HG03442 (cell line): Measurements from ENCODE around the gene ANKS6.
A peak's percentile ranks its signal among the peaks of the same experiment; 100 is the strongest.

Experiments used
- ATAC-seq: cut with Tn5 transposase; IDR thresholded peaks from one replicate; pipeline ENCODE4 v1.9.1; 2021; ENCODE audit warnings: mild to moderate bottlenecking, moderate library complexity; ENCODE audit not compliant: unreplicated experiment

ANKS6 gene

DNA sequence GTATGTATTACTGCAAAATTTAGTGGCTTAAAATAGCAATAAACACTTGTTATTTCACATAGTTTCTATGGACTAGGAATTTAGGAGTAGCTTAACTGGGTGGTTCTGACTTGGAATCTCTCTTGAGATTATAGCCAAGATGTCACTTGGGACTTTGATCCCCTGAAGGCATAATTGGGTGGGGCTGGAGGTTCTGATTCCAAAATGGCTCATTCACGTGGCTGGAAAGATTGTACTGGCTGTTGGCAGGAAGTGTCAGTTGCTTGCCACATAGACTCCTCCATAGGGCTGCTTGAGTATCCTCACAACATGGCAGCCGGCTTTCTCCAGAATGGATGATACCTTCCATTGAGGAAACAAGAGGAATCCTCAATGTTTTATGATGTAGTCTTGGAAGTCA lies 22.4 kb upstream of the ANKS6 start:
- ATAC-seq = no peak

- ATAC-seq = no peak
Observed at GRCh38 chr9:98815391-98815951, 19.1 kb upstream of the ANKS6 start.

DNA sequence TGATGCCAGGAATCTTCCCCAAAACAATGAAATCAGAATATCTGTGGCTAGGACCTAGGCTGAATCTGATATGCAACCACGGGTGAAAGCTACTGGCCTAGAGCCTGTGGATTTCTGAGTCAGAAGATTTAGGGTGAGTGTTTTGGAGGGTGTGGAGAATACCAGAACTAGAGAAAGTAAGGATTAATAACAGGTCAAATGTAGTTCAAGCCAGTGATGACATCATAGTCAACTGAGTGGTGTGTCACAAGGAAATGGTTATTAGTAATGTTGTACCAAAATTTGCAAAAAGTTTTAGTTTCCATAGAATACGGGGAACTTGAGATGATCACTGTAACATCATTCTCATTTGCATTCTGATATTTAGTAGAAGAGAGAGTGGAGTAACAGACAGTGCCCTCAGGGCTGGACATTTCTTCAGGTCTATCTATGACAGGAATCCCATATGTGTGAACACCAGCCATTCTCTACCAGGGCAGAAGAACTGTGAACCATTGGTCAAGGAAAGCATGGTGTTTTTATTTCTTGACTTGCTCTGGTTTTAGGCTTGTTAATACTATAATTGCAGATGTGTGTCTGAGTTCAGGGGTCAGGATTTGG lies 14.8 kb upstream of the ANKS6 start:
- ATAC-seq = no peak

- ATAC-seq = no peak
Observed at GRCh38 chr9:98810102-98810842, 13.9 kb upstream of the ANKS6 start.

DNA sequence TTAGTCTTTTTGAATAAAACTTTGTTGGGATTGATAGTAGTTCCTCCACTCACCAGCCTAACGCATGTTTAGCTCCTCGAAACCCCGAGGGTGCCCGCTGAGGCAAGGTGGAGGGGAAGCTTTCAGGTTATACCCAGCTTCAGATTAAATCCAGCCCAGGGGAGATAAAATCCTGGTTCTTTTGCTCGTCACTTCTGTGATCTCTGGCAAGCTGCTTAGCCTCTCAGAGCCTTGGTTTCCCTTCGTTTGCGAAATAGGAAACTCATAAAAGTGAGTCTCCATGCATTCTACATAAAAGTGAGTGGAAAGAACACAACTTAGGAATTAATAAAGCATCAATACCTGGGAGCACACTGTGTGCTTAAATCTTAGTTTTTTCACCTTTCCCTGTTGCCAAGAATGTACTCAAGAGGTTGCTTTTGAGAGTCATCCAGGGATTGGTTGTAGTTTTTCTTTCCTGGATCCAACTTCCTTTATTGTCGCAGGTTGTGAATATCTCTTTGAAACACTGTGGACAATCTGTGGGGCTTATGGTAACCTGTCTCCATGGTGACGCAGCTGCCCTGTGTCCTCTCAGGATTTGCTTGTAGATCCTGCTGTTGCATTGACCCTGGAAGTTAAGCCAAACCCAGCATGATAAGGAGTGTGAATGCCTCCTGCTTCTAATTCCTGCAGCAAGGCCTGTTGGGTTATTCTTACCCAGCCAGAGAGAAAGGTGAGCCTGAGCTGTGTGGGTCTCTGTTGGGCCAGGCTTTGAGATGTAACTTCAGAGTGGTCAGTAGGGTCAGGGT lies 13.2 kb upstream of the ANKS6 start:
- ATAC-seq = no peak

DNA sequence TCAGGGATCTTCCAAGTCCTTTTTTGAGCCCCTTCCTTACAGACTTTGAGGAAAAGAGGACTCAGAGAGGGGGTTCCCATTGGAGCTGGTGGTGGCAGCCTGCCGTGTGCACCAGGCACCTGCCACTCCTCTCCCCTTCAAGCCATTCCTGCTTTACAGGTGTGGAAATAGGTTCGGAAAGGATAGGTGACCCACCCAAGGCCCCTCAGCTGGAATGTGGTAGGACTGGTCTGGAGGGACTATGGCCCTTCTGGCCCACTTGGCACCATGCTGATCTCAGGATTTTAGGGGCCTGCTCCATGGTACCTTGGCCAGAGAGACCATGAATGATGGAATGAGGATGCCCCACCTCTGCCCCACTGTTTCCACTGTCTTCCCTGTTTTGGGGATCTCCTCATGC lies 12.5 kb upstream of the ANKS6 start:
- ATAC-seq = no peak

- ATAC-seq = no peak
Observed at GRCh38 chr9:98808411-98808815, 12.1 kb upstream of the ANKS6 start.

DNA sequence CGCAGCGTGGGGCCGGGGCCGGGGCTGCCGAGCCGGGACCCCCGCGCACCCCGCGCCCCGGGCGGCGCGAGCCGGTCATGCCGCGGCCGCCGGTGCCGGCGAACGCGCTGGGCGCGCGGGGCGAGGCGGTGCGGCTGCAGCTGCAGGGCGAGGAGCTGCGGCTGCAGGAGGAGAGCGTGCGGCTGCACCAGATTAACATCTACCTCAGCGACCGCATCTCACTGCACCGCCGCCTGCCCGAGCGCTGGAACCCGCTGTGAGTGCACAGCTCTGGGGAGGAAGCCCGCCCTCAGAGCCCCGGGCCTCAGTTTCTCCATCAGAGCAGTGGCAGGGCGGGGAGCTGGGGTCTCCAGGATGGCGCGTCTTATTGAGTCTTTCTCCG lies 11.4 kb upstream of the ANKS6 start:
- ATAC-seq = no peak

DNA sequence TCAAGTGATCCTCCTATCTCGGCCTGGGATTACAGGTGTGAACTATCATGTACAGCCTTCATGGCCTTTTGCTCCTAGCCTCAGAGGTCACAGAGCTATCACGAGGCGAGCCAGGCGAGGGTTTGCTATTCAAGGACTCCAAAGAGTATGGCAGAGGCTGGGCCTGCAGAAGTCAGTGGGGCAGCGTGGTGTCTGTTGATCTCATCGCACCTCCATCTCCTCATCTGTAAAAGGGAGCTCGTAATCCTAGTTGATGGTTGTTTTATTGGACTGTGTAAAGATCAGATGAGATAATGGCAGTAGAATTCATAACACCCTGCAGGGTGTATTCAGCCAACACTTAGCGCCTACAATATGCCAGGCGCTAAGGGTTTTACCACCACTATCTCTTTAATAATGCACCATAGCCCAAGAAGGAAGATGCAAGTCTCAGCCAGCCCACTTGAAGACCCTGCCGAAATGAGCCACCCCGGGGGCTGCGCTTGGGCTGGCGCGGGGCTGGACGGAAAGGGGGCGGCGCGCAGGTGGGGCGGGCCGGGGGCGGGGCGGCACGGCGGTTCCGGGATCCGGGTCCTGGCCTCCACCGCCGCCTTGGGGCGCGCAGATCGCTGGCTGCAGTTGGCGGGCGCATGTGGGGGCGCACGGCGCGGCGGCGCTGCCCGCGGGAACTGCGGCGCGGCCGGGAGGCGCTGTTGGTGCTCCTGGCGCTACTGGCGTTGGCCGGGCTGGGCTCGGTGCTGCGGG lies 10.9 kb upstream of the ANKS6 start, which contains the start of gene GALNT12:
TSS of gene GALNT12 (plus strand) at position 601 of the 744 bp plus-strand sequence. CDS start at position 630, 29 bp downstream.
- no peak for ATAC-seq

DNA sequence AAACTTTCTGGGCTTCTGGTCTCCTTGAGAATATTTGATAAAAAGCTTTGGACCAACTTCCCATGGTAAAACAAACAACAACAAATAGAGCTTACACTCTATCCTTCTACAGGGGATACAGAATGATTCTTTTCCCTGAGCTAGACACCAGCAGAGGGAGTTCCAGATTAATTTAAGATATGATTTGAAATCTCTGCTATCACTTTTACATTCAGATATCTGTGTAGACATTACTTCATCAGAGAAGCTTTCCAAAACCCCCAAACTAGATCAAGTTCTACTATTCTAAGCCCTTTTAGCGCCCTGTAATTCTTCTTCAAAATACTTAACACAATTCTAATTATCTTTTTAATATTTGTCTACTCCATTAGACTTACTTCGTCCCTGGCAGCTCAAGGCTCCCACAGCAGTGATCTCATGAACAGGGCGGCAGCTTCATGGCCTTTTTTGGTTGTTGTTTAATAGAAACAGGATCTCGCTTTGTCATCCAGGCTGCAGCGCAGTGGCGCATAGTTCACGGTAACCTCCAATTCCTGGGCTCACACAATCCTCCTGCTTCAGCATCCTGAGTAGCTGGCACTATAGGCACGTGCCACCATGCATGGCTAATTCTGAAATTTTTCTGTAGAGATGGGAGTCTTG lies 10.2 kb upstream of the ANKS6 start:
- no peak for ATAC-seq

DNA sequence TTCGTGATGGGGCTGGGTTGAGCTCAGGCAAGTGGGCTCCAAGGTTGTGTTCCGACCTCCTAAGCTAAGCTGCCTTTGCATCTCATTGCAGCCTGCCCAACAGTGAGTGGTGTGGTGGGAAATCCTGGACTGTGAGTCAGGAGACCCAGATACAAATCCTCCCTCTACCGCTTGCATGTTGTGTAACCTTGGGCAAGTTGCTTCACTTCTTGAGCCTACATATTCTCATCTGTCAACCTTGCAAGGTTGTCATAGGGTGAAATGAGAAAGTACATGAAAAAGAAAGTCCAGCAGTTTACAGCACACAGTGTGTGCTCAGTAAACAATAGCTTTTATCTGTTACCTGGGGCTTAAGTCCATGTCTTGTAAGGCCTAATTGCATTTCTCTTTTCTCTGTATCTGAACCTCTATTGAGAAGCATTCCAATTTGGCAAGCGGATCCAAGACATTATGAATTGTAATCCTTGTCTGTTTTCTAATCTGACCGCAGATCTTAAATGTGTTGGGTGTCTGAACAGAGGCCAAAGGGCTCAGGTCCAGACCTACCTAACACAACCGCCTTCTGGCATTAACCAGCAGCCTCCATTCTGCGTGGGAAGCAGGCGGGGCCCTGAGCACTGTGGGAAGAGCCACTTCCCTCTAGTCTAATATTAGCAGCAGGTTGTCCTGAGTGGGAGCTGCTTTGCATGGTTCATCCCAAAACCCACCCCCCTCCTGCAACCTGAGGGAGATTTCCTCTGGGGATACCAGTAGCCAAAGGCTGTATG lies 9.3 kb upstream of the ANKS6 start:
- no peak for ATAC-seq

GRCh38 chr9:98804083-98804482 lies 7.7 kb upstream of the ANKS6 start:
- ATAC-seq = no peak

- no peak for ATAC-seq
Observed at GRCh38 chr9:98801969-98802371, 5.6 kb upstream of the ANKS6 start.

DNA sequence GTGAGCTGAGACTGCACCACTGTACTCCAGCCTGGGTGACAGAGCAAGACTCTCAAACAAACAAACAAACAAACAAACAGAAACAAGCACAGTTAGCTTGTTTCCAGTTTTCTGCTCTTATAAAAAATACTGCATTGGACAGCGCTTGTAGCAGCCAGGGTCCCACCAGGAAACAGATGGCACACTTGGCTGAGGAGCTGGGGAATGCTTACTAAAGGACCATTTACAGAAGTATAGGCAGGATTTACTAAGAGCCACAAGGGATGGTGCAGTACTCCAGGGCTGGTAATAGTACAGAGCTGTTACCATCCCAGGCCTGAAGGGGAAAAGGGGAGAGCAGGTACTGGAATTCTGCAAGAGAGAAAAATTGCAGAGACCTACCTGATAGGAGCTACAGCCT lies 5.2 kb upstream of the ANKS6 start:
- no peak for ATAC-seq

DNA sequence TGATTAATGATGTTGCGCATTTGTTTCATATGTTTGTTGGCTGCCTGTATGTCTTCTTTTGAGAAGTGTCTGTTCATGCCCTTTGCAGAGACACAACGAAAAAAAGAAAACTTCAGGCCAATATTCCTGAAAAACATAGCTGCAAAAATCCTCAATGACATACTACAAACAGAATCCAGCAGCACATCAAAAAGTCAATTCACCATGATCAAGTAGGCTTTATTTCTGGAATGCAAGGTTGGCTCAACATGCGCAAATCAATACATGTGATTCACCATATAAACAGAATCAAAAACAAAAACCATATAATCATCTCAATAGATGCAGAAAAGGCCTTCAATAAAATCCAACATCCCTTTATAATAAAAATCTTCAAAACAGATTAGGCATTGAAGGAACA lies 1.9 kb upstream of the ANKS6 start:
- ATAC-seq = no peak

GRCh38 chr9:98797491-98797890 lies 1.1 kb upstream of the ANKS6 start:
- no peak for ATAC-seq

DNA sequence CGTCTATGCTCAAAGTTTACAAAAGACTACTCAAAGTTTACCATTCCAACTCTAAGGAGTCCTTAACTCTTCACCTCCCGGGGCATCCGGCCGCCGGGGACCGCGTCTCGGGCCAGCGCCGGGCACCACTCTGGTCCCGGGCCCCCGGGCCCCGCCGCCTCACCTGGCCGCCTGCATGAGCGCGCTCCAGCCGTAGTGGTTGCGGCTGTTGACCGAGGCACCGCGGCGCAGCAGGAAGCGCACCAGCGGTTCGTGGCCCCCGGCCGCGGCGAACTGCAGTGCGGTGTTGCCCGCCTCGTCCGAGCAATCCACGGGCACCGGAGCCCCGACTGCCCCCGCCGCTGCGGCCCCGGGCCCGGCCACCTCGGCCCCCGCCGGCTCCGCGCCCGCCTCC lies 388 bp downstream of the ANKS6 start:
- peak; percentile 35 for ATAC-seq

GRCh38 chr9:98795295-98795955 lies 930 bp downstream of the ANKS6 start:
- ATAC-seq = no peak

- no peak for ATAC-seq
Observed at GRCh38 chr9:98794802-98795201, 1.6 kb downstream of the ANKS6 start.
